Vagina (tissue), 2 donors: ENCODE data around the gene CCDC63. TPM values are rescaled to one million over a fixed set of nuclear protein-coding genes. Genes with fewer than 3 reads are reported as not detected.

ENCODE experiments used
- DNase-seq, 2 donors: peaks; one replicate each; pipeline ENCODE4 v3.0.0-alpha.2; 2017; ENCODE audit errors: extremely low spot score in 2 of 2
- H3K27ac ChIP-seq: fragments of 200-600 bp; sonication (generic); one replicate; pipeline ENCODE4 v1.5.1; 2019
- H3K27me3 ChIP-seq: fragments of 200-600 bp; sonication (generic); one replicate; pipeline ENCODE4 v1.5.1; 2019
- H3K36me3 ChIP-seq, 2 donors: fragments of 200-600 bp; sonication (generic); one replicate each; pipeline ENCODE4 v1.5.1; 2017 to 2019
- H3K4me1 ChIP-seq: fragments of 200-600 bp; sonication (generic); one replicate; pipeline ENCODE4 v1.5.1; 2019
- H3K4me3 ChIP-seq, 2 donors: fragments of 200-600 bp; sonication (generic); 1 replicate in 1 of 2; 2 replicates in 1 of 2; pipeline ENCODE4 v1.5.1; 2016 to 2019
- H3K9me3 ChIP-seq: fragments of 200-600 bp; sonication (generic); one replicate; pipeline ENCODE4 v1.5.1; 2019
- CTCF ChIP-seq, 3 experiments: fragments of 450-650 bp in 2 of 3; fragments of 200-600 bp in 1 of 3; sonication (generic) in 1 of 3; IDR thresholded peaks; one replicate each; pipeline ENCODE4 v1.5.1; 2017 to 2019; ENCODE audit warnings: antibody characterized with exemption in 3 of 3, mild to moderate bottlenecking in 2 of 3, moderate library complexity in 2 of 3
- POLR2A ChIP-seq, 2 donors: fragments of 450-650 bp; IDR thresholded peaks; one replicate each; pipeline ENCODE4 v1.6.1; 2017; ENCODE audit warnings: antibody characterized with exemption in 2 of 2, mild to moderate bottlenecking in 2 of 2, moderate library complexity in 2 of 2
- POLR2AphosphoS5 ChIP-seq, 2 donors: sonication (generic); formaldehyde crosslinking; IDR thresholded peaks; one replicate each; pipeline ENCODE4 v1.9.0; 2017; ENCODE audit warnings: antibody characterized with exemption in 2 of 2, mild to moderate bottlenecking in 2 of 2, low read depth in 1 of 2; ENCODE audit not compliant: insufficient read depth in 1 of 2
- intact Hi-C: fragments of 100-400 bp; cut with DNase I; formaldehyde crosslinking; loops from one replicate; pipeline ENCODE4 v1.15.1; 2023
- total RNA-seq: library from RNA; depleted of rRNA; stranded (reverse); fragments of >200 nt; gene quantifications from one replicate; pipeline ENCODE4 v1.2.3, GENCODE V29; 2016

Gene CCDC63
- total RNA-seq, 1 donor from 2014 or later, result not detected

DNA sequence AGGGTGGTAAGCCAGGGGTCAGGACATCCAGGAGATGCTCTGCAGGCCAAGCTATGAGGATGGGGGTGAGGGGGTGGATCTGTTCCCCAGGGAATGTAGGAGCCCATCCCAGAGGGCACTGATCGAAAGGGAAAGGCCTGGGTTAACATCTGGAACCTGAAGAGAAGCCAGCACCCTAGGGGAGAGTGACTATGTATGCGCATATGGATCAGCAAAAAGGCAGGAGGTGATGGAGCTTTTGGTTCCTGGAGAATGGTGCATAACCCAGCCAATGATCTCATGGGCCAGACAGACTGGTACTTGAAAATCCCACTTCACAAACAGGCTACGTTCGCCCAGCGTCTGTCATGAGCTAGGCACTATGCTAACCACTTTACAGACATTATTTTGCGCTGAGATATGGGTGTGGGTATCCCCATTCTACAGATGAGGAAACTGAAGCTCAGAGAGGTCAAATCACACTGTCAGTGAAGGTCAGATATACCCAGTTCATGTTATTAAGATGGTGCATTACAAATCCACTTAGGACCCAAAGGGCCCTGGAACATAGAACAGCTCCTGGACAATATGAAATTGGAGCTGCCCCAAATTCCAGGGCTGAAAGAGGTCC lies 1.6 kb downstream of the CCDC63 start:
- intact Hi-C loops, result no loop called here
- Histone ChIP-seq H3K9me3 (no peaks in the 10 kb centered on the region), H3K27ac (no peak overlapping the region), H3K4me1 (peaks cover 7% of the 10 kb centered on the region), H3K27me3 (no peaks in the 10 kb centered on the region), H3K4me3 (no peak overlapping the region), H3K36me3 (no peaks in the 10 kb centered on the region)
- TF ChIP-seq CTCF (IDR thresholded peaks at IDR 0.05) (no peak), POLR2A (IDR thresholded peaks at IDR 0.05) (no peak), POLR2AphosphoS5 (IDR thresholded peaks at IDR 0.05; ENCODE audit: insufficient read depth in 1 of 2, low read depth in 1 of 2) (no peak)
- DNase-seq, result no peak

DNA sequence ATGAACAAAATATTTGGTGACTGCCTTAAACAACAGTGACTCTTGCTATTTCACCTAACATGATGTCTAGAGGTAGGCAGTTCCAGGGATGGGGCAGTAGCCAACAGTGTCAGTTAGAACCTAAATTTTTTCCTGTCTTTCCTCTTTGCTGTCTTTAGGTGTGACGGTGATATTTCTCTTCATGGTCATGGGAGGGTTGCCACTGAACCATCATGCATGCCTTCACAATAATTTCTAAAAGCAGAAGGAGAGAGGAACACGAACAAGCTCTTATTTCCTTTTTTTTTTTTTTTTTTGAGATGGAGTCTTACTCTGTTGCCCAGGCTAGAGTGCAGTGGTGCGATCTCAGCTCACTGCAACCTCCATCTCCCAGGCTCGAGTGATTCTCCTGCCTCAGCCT lies 2.4 kb downstream of the CCDC63 start:
- no peak for DNase-seq
- H3K27me3 ChIP-seq, result no peaks in the 10 kb centered on the region
- intact Hi-C loops, result no loop called here
- H3K4me1 ChIP-seq, result peaks cover 7% of the 10 kb centered on the region
- no peaks in the 10 kb centered on the region for H3K9me3 ChIP-seq
- H3K36me3 ChIP-seq, result no peaks in the 10 kb centered on the region
- TF ChIP-seq POLR2AphosphoS5 (IDR thresholded peaks at IDR 0.05; ENCODE audit: insufficient read depth in 1 of 2, low read depth in 1 of 2) (no peak), POLR2A (IDR thresholded peaks at IDR 0.05) (no peak), CTCF (IDR thresholded peaks at IDR 0.05) (no peak)
- H3K27ac ChIP-seq, result no peak overlapping the region
- no peak overlapping the region for H3K4me3 ChIP-seq

DNA sequence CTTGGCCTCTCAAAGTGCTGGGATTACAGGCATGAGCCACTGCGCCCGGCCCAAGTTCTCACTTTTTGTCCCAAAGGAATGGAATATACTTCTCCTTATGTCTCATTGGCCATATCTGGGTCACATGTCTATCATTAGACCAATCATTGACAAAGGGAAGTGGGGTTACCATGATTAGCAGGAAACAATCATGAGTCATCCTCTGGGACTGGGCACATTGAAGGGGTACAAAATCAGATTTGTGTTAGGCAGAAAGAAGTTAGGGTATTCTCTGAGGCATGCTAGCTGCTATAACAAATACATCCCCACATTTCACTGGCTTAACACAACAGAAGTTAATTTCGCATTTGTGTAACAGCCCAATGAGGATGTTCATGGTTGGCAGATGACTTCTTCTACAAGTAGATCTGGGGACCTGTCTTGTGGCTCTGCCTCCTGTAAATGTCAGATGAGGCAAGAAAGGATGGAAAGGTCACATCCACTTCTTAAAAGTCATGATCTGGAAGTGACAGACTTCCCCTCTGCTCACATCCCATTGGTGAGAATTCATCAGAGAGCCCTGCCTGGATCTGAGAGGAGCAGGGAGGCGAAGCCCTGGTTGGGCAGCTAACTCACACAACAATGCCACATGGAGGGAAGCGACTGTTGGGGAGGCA lies 3.1 kb downstream of the CCDC63 start:
- Histone ChIP-seq H3K27me3 (no peaks in the 10 kb centered on the region), H3K36me3 (no peaks in the 10 kb centered on the region), H3K4me1 (peaks cover 7% of the 10 kb centered on the region), H3K4me3 (no peak overlapping the region), H3K9me3 (no peaks in the 10 kb centered on the region), H3K27ac (no peak overlapping the region)
- no peak for TF ChIP-seq POLR2AphosphoS5 (IDR thresholded peaks at IDR 0.05; ENCODE audit: insufficient read depth in 1 of 2, low read depth in 1 of 2)
- no peak for TF ChIP-seq CTCF (IDR thresholded peaks at IDR 0.05)
- intact Hi-C loops, result no loop called here
- DNase-seq, result no peak

DNA sequence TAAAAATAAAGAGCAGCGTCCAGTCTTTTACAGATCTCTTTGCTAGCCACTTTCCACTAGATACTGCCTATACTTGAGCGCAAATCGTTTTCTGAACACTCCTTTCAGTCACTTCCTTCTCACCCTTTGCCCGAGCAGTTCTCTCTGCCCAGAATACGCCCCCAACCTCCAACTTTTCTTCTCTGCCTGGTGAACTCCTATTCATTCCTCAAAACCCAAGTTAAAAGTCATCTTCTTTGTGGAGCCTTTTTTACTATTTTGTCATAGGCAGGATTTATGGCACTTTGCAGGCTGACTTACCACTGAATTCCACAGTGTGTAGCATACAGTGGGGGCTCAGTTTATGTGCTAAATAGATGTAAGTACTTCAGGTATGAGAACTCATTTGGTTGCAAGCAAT lies 4.0 kb downstream of the CCDC63 start:
- Histone ChIP-seq H3K27me3 (no peaks in the 10 kb centered on the region), H3K27ac (no peak overlapping the region), H3K9me3 (no peaks in the 10 kb centered on the region), H3K4me3 (no peak overlapping the region), H3K36me3 (no peaks in the 10 kb centered on the region), H3K4me1 (peaks cover 7% of the 10 kb centered on the region)
- no peak for DNase-seq
- TF ChIP-seq POLR2A (IDR thresholded peaks at IDR 0.05), result no peak
- TF ChIP-seq POLR2AphosphoS5 (IDR thresholded peaks at IDR 0.05; ENCODE audit: insufficient read depth in 1 of 2, low read depth in 1 of 2), result no peak
- no peak for TF ChIP-seq CTCF (IDR thresholded peaks at IDR 0.05)
- intact Hi-C loops, result no loop called here

- TF ChIP-seq CTCF (IDR thresholded peaks at IDR 0.05), result no peak
- no peak for TF ChIP-seq POLR2AphosphoS5 (IDR thresholded peaks at IDR 0.05; ENCODE audit: insufficient read depth in 1 of 2, low read depth in 1 of 2)
- TF ChIP-seq POLR2A (IDR thresholded peaks at IDR 0.05), result no peak
- Histone ChIP-seq H3K4me1 (no peaks in the 10 kb centered on the region), H3K4me3 (no peak overlapping the region), H3K9me3 (no peaks in the 10 kb centered on the region), H3K27ac (no peak overlapping the region), H3K36me3 (no peaks in the 10 kb centered on the region), H3K27me3 (no peaks in the 10 kb centered on the region)
- intact Hi-C loops, result no loop called here
- no peak for DNase-seq
Observed at GRCh38 chr12:110853836-110854235, 7.0 kb downstream of the CCDC63 start.
